Endometrial microvascular endothelial cells (primary cell): ENCODE results near the gene ZNF365. TPM values are rescaled to one million over a fixed set of nuclear protein-coding genes. Genes with fewer than 3 reads are reported as not detected.
"Not testable (repeated sequence)": the region's sequence is repeated elsewhere in the genome, so short reads cannot be mapped to it uniquely, and the experiment has no call there.

Source experiments
- in situ Hi-C: cut with HindIII; loops from 2 replicates; pipeline ENCODE4 v1.10.0; 2017; ENCODE audit warnings: low sequenced_read_pairs, low pct_unique_long_range_greater_than_20kb; ENCODE audit errors: inconsistent ontology term
- total RNA-seq: library from RNA; depleted of rRNA; stranded (reverse); fragments of >200 nt; gene quantifications from one replicate; pipeline ENCODE4 v1.2.3, GENCODE V29; 2015; ENCODE audit errors: inconsistent ontology term

Gene ZNF365, protein sequence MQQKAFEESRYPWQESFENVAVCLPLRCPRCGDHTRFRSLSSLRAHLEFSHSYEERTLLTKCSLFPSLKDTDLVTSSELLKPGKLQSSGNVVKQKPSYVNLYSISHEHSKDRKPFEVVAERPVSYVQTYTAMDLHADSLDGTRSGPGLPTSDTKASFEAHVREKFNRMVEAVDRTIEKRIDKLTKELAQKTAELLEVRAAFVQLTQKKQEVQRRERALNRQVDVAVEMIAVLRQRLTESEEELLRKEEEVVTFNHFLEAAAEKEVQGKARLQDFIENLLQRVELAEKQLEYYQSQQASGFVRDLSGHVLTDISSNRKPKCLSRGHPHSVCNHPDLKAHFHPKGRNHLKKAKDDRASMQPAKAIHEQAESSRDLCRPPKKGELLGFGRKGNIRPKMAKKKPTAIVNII
- 1.1 TPM for total RNA-seq

DNA sequence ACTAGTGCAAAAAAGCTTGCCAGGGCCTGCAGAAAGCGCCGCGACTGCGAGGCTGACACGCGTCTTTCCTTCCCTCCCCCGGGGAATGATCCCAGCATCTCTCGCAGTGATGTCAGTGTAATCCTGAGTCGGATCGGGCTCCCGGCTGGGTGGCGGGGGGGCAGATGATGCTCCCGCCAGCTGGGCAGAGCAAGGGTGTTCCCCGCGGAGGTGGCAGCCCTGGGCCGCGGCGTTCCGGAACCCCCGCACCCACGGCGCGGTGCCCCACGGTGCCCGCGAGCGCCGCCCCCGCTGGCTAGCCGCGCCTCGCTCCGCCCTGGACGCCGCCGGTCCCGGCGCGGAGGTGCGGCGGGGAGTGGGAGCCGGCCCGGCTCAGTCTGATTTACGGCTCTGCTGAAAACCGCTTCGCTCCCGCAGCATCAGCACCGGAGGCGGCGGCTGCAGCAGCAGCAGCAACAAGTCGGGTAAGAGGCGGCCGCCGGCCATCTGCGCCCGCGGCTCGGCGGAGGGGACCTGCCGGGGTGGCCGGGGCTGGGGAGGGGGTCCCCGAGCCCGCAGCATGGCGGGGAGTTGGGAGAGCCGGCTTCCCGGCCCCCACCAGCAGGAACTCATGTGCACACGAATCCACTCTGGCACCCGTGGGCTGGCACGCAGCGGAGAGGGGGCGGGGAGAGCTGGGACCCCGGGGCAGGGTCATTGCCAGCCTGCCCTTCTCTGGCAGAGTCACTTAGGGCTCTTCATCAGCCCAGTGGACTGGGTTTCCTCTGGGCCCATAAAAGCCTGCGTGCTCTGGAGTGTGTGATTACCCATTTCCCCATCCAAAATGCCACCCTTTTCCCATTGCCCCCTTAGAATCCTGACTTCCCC, at the start of gene ZNF365:
TSS of gene ZNF365 (plus strand) at position 375 of the 867 bp plus-strand sequence. CDS start 1,825 bp downstream, outside the sequence.
- in situ Hi-C loops, result no loop called here

DNA sequence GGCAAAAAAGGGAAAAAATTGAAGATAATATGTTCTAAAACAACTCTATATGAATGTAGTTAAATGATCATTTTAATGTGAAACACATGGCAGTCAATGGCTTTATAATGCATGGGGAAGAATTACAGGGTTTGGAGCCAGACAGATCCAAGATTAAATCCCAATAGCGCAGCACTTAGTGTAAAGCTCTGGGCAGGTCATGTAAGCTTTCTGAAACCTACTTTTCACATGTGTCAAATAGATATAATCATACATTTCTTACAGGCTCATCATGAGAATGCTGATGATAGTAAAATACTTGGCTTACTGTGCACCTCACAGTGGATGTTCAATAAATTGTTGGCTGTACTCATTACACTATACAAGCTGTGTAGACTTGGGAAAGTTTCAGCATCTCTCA, 48.0 kb upstream of the ZNF365 start:
- in situ Hi-C loops, result no loop called here

DNA sequence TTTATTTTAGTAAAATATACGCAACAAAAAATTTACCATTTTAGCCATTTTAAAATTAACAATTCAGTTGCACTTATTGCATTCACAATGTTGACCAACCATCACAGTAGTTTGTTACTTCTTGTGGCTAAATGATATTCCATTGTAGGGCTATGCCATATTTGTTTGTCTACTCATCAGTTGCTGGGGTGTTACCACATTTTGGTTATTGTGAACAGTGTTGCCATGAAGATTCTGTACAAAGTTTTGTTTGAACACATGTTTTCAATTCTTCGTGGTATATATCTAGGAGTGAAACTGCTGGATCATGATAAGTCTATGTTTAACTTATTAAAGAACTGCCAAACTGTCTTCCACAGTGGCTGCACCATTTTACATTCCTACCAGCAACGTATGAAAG, 46.3 kb upstream of the ZNF365 start:
- in situ Hi-C loops, result no loop called here

DNA sequence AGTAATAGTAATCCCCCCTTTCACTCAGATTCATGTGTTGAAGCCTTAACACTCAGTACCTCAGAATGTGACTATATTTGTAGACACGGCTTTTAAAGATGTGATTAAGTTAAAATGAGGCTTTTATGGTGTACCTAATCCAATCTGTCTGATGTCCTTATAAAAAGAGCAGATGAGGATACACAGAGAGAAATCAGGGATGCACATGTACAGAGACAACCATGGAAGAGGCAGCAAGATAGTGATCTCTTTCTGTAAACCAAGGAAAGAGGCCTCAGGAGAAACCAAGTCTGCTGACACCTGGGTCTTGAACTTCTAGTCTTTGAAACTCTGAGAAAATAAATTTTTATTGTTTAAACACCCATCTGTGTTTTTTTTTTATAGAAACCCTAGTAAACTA, 44.0 kb upstream of the ZNF365 start:
- in situ Hi-C loops, result no loop called here

DNA sequence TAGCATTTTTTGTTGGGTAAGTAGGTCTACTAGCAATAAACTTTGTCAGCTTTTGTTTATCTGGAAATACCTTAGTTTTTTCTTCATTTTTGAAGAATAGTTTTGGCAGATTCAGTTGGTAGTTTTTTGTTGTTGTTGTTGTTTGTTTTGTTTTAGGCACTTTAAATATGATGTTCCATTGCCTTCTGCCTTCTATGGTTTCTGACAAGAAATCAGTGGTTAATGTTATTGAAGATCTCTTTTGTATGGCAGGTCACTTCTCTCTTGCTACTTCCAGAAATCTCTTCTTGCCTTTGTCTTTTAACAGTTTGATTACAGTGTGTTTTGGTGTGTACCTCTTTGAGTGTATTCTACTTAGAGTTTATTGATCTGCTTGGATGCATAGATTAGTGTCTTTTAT, 41.8 kb upstream of the ZNF365 start:
- in situ Hi-C loops, result no loop called here

DNA sequence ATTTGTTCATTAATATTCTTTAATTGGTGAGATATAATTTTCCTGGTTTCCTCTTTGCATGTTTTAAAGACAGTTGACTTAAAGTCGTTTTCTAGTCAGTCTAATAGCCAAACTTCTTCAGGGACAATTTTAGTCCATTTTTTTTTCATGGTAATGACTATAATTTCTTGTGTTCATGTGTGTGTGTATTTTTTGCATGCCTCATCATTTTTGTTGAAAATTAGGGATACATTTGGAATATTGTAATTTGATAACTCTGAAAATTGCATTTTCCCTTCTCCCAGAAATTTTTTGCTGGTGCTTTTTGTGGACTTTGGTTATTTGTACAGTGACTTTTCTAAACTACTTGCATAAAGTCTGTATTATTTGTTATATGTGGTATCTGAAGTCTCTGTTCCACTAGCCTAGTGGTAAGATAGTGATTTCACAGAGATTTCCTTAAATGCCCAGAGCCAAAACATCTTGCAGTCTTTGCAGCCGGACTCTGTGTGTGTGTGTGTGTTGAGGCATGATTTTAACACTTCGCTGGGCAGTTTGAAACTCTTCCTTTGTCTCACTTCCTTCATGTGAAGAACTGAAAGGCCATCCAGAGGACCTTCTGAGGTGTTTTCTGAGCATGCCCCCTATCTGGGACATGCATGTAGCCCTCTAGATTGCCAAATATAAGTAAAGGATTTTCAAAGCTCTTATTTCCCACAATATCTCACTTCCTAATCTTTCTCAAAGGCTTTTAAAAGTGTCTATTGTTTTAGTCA, 40.9 kb upstream of the ZNF365 start:
- in situ Hi-C loops, result no loop called here

DNA sequence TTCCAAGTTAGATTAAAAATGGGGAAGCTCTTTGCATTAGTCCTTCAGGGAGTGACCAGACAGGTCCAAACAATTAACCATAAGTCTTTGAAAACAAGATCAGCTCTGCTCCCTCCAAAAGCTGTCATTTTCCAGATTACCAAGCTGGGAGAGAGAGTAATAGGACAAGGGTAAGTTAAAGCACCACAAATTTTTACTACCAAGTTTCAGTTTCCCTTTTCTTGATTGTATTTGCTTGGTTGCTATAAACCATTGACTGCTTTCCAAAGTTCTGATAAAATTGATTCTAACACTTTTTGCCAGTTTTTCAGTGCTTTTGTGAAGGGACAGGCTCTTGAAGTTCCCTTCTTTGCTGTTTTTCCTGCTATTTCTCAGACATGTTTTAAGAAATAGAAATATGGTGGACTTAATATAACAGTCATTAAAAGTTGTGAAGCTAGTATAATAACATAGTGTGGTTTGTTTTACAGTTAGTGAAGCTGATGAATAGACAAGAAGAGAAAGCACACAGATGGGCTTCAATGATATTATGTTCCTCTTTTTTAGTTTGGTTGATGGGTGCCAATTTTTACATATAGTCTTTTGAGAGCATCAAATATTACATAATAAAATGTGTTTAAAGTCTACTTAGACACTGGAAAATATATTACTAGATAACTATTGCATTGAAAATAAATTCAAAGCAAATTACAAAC, 40.0 kb upstream of the ZNF365 start:
- in situ Hi-C loops, result no loop called here

DNA sequence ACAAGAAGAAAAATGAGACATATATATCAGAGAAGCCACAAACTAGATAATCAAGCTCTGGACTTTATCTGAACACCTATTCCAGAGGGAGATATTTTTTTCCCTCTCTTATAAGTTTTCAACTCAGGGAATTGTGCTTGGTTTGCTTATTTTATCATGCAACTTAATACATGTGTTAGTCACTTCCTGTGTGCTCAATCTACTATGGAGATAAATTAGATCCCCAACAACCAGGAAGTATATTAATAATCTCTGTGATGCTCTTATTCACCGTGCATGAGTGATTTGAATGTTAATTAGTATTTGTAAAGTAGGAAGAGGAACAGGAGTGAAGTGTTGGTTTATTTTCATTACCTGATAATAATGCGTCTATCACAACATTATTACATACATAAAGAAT, 38.8 kb upstream of the ZNF365 start:
- in situ Hi-C loops, result no loop called here

DNA sequence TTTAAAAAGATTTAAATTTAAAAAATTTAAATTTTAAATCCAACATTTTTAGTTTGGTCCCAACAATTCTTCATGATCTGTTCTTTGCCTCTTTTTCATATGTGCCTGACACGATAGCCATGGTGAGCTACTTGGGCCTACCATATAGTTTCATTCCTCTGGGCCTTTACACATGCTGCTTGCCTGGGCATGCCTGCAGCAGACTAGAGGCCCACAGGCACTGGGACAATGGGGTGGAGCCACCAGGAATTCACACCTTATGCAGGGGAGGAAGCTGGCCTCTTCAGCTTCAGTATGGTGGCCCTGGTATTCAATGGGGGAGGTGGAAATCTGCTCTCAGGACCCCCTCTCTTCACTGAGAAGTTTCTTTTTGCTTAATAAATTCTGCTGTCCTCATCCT, 37.8 kb upstream of the ZNF365 start:
- in situ Hi-C loops, result no loop called here

DNA sequence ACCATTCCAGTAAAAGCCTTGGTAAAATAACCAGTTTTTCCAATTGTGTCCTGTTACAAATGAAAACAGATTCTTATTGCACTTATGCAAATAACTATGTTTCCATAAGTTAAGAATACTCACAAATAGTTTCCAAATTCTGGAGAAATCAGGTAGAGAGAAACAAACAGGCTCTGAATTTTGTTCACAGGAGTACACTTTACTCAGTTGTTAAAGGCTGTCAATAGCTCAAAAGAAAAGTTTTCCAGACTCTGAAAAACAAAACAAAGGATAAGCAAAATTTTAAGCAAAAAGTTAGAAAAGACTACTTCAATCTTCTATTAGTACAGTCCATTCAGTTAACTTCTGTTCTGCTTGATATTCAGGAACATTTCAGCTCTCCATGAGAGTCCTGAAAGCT, 32.8 kb upstream of the ZNF365 start:
- in situ Hi-C loops, result no loop called here

DNA sequence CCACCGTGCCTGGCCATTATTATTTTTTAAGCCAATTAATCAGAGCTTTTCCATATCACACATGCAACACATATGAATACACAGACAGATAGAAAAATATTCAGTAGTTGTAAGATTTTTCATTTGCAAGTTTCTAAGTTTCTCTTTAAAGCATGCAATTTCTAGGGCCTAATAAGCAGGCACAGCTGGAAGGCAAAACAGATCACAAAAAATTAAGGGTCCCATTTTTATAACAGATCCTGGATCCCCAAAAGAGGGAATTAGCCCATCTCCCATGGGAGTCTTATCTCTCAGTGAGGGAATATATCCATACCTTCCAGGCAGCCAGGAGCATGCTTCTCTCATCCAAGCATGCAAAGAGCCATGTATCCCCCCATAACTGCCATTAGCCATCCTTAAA, 31.2 kb upstream of the ZNF365 start:
- in situ Hi-C loops, result no loop called here

DNA sequence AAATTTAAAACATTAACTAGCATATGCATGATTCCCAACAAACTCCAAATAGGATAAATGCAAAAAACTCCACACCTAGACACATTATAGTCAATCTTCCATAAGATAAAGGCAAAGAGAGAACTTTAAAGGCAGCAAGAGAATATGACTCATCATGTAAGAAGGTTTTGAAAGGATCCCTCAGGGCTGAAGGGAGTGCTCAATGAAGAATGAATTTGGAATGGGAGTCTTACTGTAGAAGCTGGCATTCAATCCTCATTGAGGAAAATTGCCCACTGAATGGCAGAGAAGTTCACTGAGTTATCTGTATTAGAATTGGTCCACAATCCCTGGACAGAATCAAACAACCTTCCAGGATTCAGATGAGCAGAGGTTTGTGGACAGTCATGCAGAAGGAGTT, 26.1 kb upstream of the ZNF365 start:
- in situ Hi-C loops, result no loop called here

DNA sequence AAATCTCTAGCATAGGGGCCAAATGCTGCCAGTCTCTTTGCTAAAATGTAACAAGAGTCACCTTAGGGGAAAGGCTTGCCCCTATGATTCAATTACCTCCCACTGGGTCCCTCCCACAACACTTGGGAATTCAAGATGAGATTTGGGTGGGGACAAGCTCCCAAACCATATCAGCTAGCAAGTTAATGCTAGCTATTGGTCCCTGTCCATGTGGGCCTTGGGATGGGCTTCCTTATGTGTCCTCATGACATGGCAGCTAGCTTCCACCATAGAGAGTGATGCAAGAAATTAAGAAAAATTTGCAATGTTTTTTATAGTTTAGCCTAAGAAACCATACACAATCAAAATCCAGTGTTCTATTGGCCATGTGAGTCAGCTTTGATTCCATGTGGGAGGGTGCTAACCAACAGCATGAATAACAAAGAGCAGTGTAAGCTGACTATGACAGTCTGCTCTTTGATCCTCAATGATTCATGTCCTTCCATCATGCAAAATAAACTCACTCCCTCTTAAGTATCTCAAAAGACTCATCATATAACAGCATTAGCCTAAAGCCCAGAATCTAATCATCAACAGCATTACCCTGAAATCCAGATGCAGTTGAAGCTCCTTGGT, 21.7 kb upstream of the ZNF365 start:
- in situ Hi-C loops, result no loop called here

DNA sequence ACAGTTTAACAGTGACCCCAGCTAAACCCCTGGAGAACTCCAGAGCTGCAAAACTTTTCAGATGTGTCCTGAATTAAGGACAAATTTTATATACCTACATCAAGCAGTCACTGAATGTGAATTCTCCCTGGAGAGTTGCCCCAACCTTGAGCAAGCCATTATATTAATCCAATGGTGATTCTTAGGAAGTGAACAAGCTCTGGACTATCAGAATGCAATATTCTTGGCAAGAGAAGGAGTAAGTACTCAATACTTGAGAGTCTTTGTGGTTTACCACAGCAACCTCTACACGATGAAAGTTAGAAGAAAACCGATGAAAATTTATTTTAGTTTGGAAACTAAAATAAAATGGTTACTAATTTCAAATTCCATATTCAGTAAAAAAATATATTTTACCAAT, 19.3 kb upstream of the ZNF365 start:
- in situ Hi-C loops, result no loop called here

DNA sequence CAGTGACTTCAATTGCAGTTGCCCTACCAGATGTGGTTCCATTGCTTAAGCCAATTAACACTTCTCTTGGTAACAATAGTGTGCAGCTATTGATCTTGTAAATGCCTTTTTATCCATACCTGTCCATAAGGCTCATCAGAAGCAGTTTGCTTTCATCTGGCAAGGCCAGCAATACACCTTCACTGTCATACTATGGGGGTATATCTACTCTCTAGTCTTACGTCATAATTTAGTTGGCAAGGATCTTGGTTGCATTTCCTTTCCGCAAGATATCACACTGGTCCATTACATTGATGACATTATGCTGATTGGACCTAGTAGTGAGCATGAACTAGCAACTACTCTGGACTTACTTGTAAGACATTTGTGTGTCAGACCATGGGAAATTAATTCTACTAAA, 17.7 kb upstream of the ZNF365 start:
- in situ Hi-C loops, result no loop called here

DNA sequence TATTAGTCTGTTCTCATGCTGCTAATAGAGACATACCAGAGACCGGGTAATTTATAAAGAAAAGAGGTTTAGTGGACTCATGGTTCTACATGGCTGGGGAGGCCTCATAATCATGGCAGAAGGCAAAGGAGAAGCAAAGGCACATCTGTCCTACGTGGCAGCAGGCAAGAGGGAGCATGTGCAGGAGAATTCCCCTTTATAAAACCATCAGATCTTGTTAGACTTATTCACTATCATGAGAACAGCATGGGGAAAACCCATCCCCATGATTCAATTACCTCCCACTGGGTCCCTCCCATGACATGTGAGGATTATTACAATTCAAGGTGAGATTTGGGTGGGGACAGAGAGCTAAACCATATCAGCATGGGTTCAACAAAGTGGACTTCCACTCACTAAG, 16.0 kb upstream of the ZNF365 start:
- in situ Hi-C loops, result not testable (repeated sequence)

DNA sequence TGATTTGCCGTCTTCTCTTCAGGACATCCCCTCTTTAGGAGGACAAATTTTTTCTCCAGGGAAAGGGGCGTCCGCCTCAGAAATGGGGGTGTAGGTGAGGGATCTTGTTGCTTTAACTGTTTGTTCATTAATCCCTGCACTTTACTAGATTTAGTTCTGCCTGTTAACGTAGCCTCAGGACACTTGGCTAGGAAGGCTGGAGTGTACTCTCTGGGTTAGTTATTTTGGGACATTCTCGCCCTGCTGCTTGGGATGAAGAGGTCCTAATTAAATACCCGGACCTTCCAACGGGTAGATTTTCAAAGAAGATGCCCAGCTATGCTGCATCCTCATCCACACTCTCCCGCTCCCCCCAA, 552 bp upstream of the ZNF365 start:
- in situ Hi-C loops, result no loop called here

DNA sequence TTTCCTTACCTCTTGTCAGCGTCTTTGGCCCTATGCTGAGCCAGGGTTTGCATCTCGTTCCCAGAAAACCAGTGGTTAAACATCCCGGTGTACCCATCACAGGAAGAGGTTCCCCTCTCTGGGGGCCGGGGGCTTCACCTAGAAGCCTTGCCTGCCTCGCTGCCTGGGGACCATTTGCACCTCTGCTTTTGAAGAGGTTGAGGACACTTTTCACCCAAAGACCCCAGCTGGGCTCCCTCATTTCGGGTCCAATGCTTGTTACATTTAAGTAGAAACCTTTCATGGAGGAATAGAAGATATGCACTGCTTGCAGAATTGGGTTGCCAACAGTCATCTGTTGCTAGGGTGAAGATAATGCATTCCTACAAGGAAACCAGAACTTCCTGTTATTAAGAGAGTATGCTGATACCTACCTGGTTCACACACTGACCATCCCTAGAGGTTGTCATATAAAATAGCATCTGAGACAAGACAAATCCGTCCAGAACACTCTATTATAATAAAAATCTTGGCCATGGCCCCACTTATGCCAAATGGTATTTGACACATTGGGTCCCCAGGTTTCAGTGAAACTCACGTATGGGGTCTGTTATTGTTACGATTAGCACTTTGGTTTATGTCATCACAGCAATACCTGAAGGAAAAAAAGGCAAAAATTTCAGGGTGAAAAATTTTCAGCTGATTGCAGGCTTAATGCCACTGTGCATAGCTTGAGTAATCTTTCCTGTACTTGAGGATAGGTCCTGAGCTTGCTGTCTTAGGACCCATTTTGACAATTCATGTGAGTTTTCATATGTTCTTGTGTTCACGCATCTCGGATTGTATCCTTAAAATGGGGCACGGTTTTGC, 917 bp downstream of the ZNF365 start:
- in situ Hi-C loops, result no loop called here
